AG04449 (cell line): ENCODE data around the gene RBM6.

Experiments
- CTCF ChIA-PET: fragments of 350-600 bp; formaldehyde crosslinking; extraction: SDS; loops from one replicate; lab custom pipeline; 2021; ENCODE audit warnings: antibody characterized with exemption; lab: Yijun Ruan, JAX
- POLR2A ChIA-PET: fragments of 400-600, 350-600 bp; formaldehyde crosslinking; extraction: SDS; loops from one replicate; lab custom pipeline; 2020; ENCODE audit warnings: antibody characterized with exemption, inconsistent platforms; lab: Yijun Ruan, JAX
- DNase-seq: peaks from one replicate; pipeline ENCODE4 v3.0.0-alpha.2; 2010; ENCODE audit warnings: low read depth, low spot score
- H3K4me3 ChIP-seq: 2 replicates; pipeline ENCODE4 v1.5.1; 2011; ENCODE audit warnings: low read depth, mild to moderate bottlenecking, control low read depth, low read length
- CTCF ChIP-seq: IDR thresholded peaks from one replicate; pipeline ENCODE4 v1.5.1; 2011; ENCODE audit warnings: mild to moderate bottlenecking, moderate library complexity, low read length, control low read depth, inconsistent platforms; ENCODE audit not compliant: insufficient read depth; ENCODE audit errors: missing control alignments

The RBM6 gene

DNA sequence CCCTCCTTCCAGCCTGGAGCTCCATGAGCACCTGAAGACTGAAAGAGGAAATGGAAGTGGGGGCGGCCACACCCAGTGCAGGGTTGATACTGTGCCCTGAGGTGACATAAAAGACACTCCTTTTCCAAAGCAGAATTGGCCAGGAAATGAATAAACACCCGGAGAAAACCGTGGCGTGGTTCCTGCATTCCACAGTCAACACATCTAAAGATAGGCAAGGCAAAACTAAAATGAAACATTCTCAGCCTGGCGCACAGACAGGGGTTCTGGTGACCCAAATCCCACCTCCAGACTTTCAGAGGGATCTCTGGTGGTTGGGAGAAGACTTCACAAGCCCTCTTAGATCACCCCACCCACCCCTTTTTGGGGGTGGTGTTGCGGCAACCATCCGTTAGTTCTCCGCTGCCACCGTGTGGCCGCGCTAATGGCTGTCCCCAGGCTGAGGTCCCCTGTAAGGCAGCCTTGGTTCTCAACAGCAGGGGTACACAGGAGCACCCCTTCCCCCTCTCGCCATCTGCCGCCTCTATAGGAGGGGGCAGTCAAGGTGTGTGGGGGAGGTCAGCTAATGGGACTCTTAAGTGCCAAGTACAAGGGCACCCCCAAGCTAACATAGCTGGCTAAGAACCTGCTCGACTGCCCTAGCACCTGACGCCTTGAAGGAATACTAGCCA lies 33.7 kb upstream of the RBM6 start:
- DNase-seq: no peak
- peak overlapping the region; percentile 21 for H3K4me3 ChIP-seq
- POLR2A ChIA-PET: no interaction called here
- CTCF ChIA-PET: interaction anchor here (0.6 to 4.2 kb wide), 13 partner anchors 9 to 208 kb away, joined by 3 to 22 read pairs (median 5); partner anchors contain the start of genes INKA1 and MON1A
- peak; percentile 80 for TF ChIP-seq CTCF

GRCh38 chr3:49908373-49909199 lies 31.4 kb upstream of the RBM6 start:
- H3K4me3 ChIP-seq: no peak overlapping the region
- POLR2A ChIA-PET: no interaction called here
- TF ChIP-seq CTCF: no peak
- CTCF ChIA-PET: interaction anchor here (1.0 to 4.2 kb wide), 8 partner anchors 10 to 369 kb away, joined by 3 to 18 read pairs (median 4); partner anchors contain the start of gene MON1A
- no peak for DNase-seq

- no peak for DNase-seq
- TF ChIP-seq CTCF: no peak
- no peak overlapping the region for H3K4me3 ChIP-seq
- ChIA-PET CTCF (no interaction called here), POLR2A (interaction anchor here (1.3 kb wide), 1 partner anchor 29 kb away, joined by 3 read pairs; the partner anchor contains the start of gene RBM6)
These were observed 29.4 kb upstream of the RBM6 start for GRCh38 chr3:49910409-49911123.

DNA sequence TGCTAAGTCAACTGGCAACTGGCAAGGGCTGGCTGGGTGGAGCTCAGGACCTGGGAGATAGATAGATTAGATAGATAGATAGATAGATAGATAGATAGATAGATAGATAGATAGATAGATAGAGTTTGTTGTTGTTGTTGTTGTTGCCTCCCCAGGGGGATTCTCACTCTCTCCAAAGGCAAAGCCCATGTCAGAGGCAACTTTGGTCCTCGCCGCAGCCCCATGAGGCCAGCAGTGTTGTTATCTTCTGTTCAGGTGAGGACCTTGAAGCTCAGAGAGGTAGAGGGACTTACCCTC lies 28.9 kb upstream of the RBM6 start:
- no peak for DNase-seq
- ChIA-PET POLR2A (interaction anchor here (1.3 kb wide), 1 partner anchor 29 kb away, joined by 3 read pairs; the partner anchor contains the start of gene RBM6), CTCF (no interaction called here)
- H3K4me3 ChIP-seq: no peak overlapping the region
- TF ChIP-seq CTCF: no peak

GRCh38 chr3:49911611-49912010 lies 28.3 kb upstream of the RBM6 start:
- TF ChIP-seq CTCF: no peak
- ChIA-PET POLR2A (interaction anchor here (1.3 kb wide), 1 partner anchor 28 kb away, joined by 3 read pairs; the partner anchor contains the start of gene RBM6), CTCF (interaction anchor here (0.8 kb wide), 1 partner anchor 109 kb away, joined by 3 read pairs; no protein-coding TSS in a partner anchor)
- H3K4me3 ChIP-seq: no peak overlapping the region
- no peak for DNase-seq
